Measurements from ENCODE around the gene GJA4.

The GJA4 gene

GRCh38 chr1:34840426-34840825 lies 47.6 kb downstream of the GJA4 start:
- DNase-seq = no peak

GRCh38 chr1:34842073-34842472 lies 49.3 kb downstream of the GJA4 start:
- DNase-seq = no peak

- no peak for DNase-seq
Measured at GRCh38 chr1:34842952-34843371, 50.2 kb downstream of the GJA4 start.

GRCh38 chr1:34843392-34844251 lies 50.8 kb downstream of the GJA4 start:
- DNase-seq = no peak

GRCh38 chr1:34844252-34844634 lies 51.4 kb downstream of the GJA4 start:
- DNase-seq = no peak

Data from NK-92 treated with Interleukin-12 subunit alpha and Interleukin-12 subunit beta, amount 100 ng/mL, for 24 hours (cell line).